Small intestine (tissue), 7 donors: ENCODE data around the gene EHD4. TPM values are rescaled to one million over a fixed set of nuclear protein-coding genes. Genes with fewer than 3 reads are reported as not detected.

ENCODE experiments used
- DNase-seq, 2 donors: peaks; one replicate each; pipeline versions ENCODE4 v3.0.0 to v3.0.0-alpha.2; 2013
- FAIRE-seq: peaks from 2 replicates; lab custom pipeline; 2012; peaks lifted over from hg19 to GRCh38; lab: Jason Lieb, UNC
- H3K27ac ChIP-seq, 3 donors: one replicate each; pipeline ENCODE4 v1.5.1; 2013; ENCODE audit warnings: low read length in 2 of 3, mild to moderate bottlenecking in 2 of 3, control low read depth in 1 of 3, inconsistent platforms in 1 of 3, low read depth in 1 of 3, moderate library complexity in 1 of 3
- H3K27me3 ChIP-seq, 3 donors: one replicate each; pipeline ENCODE4 v1.6.1; 2013; ENCODE audit warnings: low read length in 3 of 3, inconsistent platforms in 1 of 3; ENCODE audit not compliant: control insufficient read depth in 3 of 3, insufficient read depth in 3 of 3
- H3K36me3 ChIP-seq, 3 donors: one replicate each; pipeline ENCODE4 v1.6.1; 2013; ENCODE audit warnings: low read length in 3 of 3, inconsistent platforms in 1 of 3, low read depth in 1 of 3, mild to moderate bottlenecking in 1 of 3, moderate library complexity in 1 of 3; ENCODE audit not compliant: control insufficient read depth in 3 of 3, insufficient read depth in 2 of 3
- H3K4me1 ChIP-seq, 3 donors: one replicate each; pipeline ENCODE4 v1.6.1; 2013; ENCODE audit warnings: low read length in 2 of 3, inconsistent platforms in 1 of 3, low read depth in 1 of 3, mild to moderate bottlenecking in 1 of 3, moderate library complexity in 1 of 3; ENCODE audit not compliant: control insufficient read depth in 3 of 3, insufficient read depth in 2 of 3
- H3K4me3 ChIP-seq, 3 donors: one replicate each; pipeline ENCODE4 v1.5.1; 2013; ENCODE audit warnings: low read length in 3 of 3, control low read depth in 1 of 3, inconsistent platforms in 1 of 3, low read depth in 1 of 3, mild to moderate bottlenecking in 1 of 3, moderate library complexity in 1 of 3
- H3K9me3 ChIP-seq, 2 donors: one replicate each; pipeline ENCODE4 v1.6.1; 2013; ENCODE audit warnings: low read depth in 1 of 2, low read length in 1 of 2; ENCODE audit not compliant: control insufficient read depth in 2 of 2, insufficient read depth in 1 of 2
- WGBS, 3 donors: extraction: QIAGEN DNeasy Blood & Tissue Kit; methylation state at CpG; one replicate each; pipeline ENCODE4 v1.1.7; 2013; 5-methylcytosine and 5-hydroxymethylcytosine counted together
- polyA plus RNA-seq, 4 donors: library from polyadenylated mRNA; stranded (reverse) in 3 of 4; unstranded in 1 of 4; fragments of 200-250 nt in 3 of 4; fragments of 120-200 nt in 1 of 4; gene quantifications; one replicate each; pipeline versions ENCODE4 v1.2.1 to v1.2.3, GENCODE V29; 2013
- donor health status: healthy with polysubstance abuse.
- donor health status: control.
- donor health status: control.
- donor health status: Bipolar disorder and iron deficiency.
- donor health status: healthy.

The EHD4 gene
- polyA plus RNA-seq, 4 donors = 9.4 to 14.1 (median 11.5) TPM

DNA sequence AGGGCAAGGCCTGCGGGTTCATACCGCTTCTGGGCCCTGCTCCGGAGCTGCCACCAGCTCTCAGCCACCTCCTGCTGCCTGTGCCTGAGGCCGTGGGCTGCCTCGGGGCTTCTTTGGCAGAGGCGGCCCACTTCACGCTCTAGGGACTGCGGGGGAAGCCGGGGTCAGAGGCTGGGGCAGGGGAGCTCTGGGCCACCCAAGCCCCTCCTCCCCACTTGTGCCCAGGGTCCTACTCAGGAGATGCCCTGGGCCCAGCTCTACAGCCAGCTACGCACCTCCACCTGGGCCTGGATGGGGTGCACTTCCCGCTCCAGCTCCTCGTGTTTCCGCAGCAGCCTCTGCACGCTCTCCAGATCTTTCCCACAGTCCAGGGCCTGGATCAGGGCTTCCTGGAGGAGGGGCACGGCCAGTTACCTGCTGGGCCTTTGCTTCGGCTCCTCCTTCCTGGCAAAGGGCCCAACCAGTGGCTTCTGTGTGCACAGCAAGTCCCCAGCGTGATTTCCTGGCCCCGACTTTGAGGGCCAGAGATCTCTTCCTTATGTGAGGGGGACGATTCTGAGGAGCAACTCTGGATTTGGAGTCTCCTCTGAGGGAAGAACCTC, 109.7 kb downstream of the EHD4 start:
- DNase-seq (peak in 1 of 2 donors; percentile 66), FAIRE-seq (no peak)
- peaks cover 0 to 3% (median 0%) of the 10 kb centered on the region in 3 donors for H3K36me3 ChIP-seq
- WGBS, 3 donors = 51 to 72% (median 56%) methylated on average over 18 to 19 of the region's 19 CpGs
- H3K27me3 ChIP-seq = no peaks in the 10 kb centered on the region
- H3K4me3 ChIP-seq = no peak overlapping the region
- H3K27ac ChIP-seq = no peak overlapping the region
- no peaks in the 10 kb centered on the region for H3K9me3 ChIP-seq
- peaks cover 0 to 12% (median 0%) of the 10 kb centered on the region in 3 donors for H3K4me1 ChIP-seq

DNA sequence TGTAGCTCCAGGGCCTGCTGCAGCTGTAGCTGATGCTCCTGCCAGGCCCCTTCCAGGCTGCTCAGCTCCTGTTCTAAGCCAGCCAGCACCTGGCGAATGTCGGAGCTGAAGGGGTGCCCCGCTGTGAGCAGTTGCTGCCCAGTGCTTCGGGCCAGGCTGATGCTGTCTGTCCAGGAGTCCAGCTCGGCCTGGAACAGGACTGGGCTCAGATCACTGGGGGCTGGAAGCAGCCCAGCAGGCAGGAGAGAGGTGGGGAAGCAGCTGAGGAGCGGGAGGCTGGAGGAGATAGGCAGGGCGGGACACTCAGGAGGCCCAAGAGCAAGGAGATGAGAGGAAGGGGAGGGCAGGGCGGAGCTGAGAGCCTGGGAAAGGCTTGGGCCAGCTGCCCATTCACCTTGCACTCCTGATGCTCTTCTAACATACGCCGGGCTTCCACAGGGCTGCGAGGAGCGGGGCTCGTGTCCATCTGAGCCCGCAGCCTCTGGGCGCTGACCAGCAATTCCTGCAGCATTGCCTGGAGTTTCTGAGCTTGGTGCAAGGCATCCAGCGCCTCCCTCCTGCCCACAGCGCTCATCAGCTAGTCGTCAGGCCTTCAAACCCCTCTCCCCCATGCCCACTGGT, 110.5 kb downstream of the EHD4 start:
- Histone ChIP-seq H3K36me3 (peaks cover 0 to 3% (median 0%) of the 10 kb centered on the region in 3 donors), H3K27ac (no peak overlapping the region), H3K27me3 (no peaks in the 10 kb centered on the region), H3K4me1 (peaks cover 0 to 12% (median 0%) of the 10 kb centered on the region in 3 donors), H3K9me3 (no peaks in the 10 kb centered on the region), H3K4me3 (no peak overlapping the region)
- no peak for DNase-seq
- whole genome bisulfite sequencing, 3 donors = 91 to 93% (median 92%) methylated on average over 17 to 18 of the region's 18 CpGs
- no peak for FAIRE-seq

DNA sequence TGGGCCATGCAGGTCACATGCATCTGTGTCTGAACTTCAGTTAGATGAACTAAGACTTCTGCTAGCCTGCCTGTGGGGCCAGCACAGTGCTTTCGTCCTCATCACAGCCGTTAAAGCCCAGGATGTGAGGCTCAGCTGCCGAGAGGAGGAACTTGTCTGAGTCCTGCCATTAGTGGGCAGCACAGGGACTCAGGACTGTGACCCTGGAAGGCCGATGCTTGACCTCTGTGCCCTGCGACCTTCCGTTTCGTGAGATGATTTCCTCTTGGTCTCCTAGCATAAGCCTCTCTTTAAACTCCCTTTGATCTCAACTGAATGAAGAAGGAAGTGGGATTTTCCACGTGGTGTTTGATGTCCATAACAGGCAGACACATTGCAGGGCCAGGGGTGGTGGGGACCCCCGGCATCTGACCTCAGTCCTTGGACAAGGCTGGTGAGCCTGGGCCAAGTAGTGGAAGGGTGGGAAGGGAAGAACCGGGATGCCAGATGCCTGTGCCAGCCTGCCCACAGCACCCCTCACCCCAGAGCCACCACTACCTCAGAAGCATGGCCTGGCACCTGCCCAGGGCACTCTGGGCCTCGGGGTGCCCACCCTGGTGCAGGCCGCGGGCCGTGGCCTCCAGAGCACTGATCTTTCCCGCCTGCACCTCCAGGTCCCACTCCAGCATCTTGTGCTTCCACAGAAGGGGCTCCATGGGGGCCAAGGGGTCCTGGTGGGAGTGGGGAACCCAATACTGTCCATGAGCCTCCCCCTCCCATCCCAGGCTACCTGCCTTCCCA, 112.1 kb downstream of the EHD4 start:
- DNase-seq (no peak), FAIRE-seq (no peak)
- WGBS, 3 donors = 61 to 69% (median 63%) methylated on average over 15 of the region's 15 CpGs

DNA sequence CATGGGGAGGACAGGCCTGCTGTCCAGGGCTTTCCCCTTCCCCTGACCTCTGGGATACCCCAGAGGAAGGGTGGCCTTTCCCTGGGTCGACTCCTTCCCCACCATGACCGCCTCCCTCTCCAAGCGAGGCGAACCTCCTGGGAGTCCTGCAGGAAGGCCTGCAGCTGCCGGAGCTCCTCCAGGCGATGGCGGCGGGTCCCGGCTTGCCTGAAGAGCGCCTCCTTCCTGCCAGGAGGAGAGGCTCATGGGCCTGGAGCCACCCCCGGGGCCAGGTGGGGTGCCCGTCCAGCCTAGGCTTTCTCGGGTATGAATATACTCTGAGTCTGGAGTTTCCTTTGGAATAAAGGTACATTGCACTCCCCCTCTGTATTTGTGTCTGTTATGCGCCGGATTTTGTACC, 113.6 kb downstream of the EHD4 start:
- no peak for FAIRE-seq
- H3K4me3 ChIP-seq = no peak overlapping the region
- H3K27ac ChIP-seq = no peak overlapping the region
- H3K27me3 ChIP-seq = no peaks in the 10 kb centered on the region
- 91 to 92% (median 91%) methylated on average over 15 of the region's 15 CpGs for WGBS, 3 donors
- no peaks in the 10 kb centered on the region for H3K9me3 ChIP-seq
- no peaks in the 10 kb centered on the region for H3K4me1 ChIP-seq
- peaks cover 0 to under 1% (median 0%) of the 10 kb centered on the region in 3 donors for H3K36me3 ChIP-seq
- no peak for DNase-seq

More for the DNA sequence above, 112.1 kb downstream of the EHD4 start:
- Histone ChIP-seq H3K27me3 (no peaks in the 10 kb centered on the region), H3K9me3 (no peaks in the 10 kb centered on the region), H3K36me3 (peaks cover 0 to 3% (median 0%) of the 10 kb centered on the region in 3 donors), H3K4me1 (no peaks in the 10 kb centered on the region), H3K27ac (no peak overlapping the region), H3K4me3 (no peak overlapping the region)

DNA sequence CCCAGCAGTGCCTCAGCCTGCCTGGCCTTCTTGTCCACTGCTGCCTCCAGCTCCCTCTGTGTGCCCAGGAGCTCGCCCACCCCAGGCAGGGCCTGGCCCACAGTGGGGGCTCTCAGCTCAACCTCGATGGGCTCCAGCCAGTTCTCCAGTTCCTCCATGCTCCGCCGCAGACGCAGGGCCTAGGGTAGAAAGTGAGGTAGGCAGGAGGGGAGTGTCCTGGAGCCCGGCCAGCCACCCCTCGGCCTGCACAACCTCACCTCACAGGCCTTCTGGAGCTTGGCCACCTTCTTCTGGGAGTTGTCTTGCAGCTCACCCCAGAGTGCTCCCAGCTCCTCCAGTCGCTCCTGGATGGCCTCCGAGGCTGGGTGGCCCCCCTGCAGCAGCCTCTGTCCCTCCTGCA, 115.0 kb downstream of the EHD4 start:
- no peaks in the 10 kb centered on the region for H3K27me3 ChIP-seq
- 85 to 89% (median 87%) methylated on average over 9 of the region's 9 CpGs for WGBS, 3 donors
- no peak for FAIRE-seq

DNA sequence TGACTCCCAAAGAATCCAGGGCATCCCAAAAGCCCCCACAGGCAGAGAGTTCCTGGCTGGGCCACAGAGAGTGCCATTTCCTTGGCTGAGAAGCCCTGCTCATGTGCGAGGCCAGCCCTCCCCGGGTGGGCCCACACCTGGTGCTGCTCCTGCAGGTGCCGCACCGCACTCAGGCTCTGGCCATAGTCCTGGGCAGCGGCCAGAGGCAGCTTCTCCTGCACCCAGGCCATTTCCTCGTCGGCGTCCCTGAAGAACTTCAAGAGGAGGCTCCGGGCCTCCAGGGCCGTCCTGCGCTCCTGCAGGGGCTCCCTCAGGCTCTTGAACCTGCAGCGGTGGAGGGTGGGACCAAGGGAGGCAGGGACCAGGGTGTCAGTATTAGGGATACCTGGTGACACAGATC, 115.6 kb downstream of the EHD4 start:
- Histone ChIP-seq H3K27ac (no peak overlapping the region), H3K4me1 (no peaks in the 10 kb centered on the region), H3K36me3 (no peaks in the 10 kb centered on the region), H3K27me3 (no peaks in the 10 kb centered on the region), H3K4me3 (no peak overlapping the region), H3K9me3 (no peaks in the 10 kb centered on the region)
- 92 to 95% (median 94%) methylated on average over 12 of the region's 12 CpGs for WGBS, 3 donors
- DNase-seq (no peak), FAIRE-seq (no peak)

More for the DNA sequence above, 115.0 kb downstream of the EHD4 start:
- Histone ChIP-seq H3K4me1 (no peaks in the 10 kb centered on the region), H3K9me3 (no peaks in the 10 kb centered on the region), H3K36me3 (no peaks in the 10 kb centered on the region), H3K4me3 (no peak overlapping the region), H3K27ac (no peak overlapping the region)
- DNase-seq = no peak

DNA sequence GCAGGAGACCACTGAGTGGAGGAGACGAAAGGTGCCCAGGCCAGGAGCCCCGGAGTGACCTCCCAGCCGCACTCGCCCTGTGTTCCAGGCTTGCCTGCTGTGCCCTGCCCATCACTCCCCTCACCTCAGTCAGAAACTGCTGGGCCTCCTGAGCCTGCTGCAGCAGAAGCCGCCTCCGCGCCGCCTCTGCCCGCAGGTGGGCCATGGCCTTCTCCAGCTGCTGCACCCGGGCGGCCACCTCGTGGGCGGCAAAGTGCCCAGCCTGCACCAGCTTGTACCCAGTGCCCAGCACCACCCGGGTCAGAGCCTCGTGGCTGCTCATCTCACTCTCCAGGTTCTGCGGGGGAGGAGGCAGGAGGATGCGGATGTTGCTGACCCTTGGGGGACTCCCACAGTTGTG, 116.1 kb downstream of the EHD4 start:
- no peaks in the 10 kb centered on the region for H3K27me3 ChIP-seq
- H3K4me1 ChIP-seq = no peaks in the 10 kb centered on the region
- FAIRE-seq (no peak), DNase-seq (no peak)
- H3K9me3 ChIP-seq = no peaks in the 10 kb centered on the region
- H3K4me3 ChIP-seq = no peak overlapping the region
- 88 to 93% (median 91%) methylated on average over 17 of the region's 17 CpGs for WGBS, 3 donors
- H3K36me3 ChIP-seq = no peaks in the 10 kb centered on the region
- no peak overlapping the region for H3K27ac ChIP-seq

DNA sequence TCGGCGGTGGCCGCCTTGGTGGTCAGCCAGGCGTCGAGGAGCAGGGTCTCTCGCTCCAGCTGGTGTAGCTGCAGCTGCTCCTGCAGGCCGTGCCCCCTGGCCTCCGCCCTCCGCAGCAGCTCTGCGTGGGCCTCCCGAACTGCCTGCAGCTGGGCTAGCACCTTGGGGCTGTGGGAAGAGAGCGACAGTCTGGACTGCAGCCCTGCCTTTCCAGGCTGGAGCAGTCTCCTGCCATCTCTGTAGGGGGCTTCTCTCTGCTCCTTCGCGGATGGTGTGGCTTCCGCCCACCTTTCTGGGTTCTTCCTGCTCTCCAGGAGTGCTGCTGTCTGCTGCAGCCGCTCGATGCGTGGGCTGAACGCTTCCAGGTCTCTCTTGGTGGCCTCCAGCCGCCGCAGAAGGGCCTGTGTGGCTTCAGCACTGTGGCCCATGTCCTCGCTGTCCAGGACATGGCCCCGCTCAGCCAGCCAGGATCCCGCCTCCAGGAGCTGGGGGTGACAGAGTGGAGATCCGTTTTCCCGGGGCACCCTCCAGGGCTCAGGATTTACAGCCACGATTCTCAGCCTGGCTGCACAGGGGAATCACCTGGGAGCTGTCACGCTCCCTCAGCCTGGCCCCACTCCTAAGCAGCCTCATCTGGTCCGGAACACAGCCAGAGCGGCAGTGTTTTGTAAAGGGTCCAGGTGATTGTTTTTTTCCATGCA, 116.9 kb downstream of the EHD4 start:
- no peak for FAIRE-seq
- Histone ChIP-seq H3K27ac (no peak overlapping the region), H3K4me1 (no peaks in the 10 kb centered on the region), H3K4me3 (no peak overlapping the region), H3K27me3 (peaks cover 0 to 3% (median 0%) of the 10 kb centered on the region in 3 donors), H3K36me3 (no peaks in the 10 kb centered on the region), H3K9me3 (no peaks in the 10 kb centered on the region)
- WGBS, 3 donors = 79 to 90% (median 89%) methylated on average over 25 to 30 of the region's 30 CpGs
- DNase-seq = no peak
